ENCODE results near the gene GUCY2D.

DNA sequence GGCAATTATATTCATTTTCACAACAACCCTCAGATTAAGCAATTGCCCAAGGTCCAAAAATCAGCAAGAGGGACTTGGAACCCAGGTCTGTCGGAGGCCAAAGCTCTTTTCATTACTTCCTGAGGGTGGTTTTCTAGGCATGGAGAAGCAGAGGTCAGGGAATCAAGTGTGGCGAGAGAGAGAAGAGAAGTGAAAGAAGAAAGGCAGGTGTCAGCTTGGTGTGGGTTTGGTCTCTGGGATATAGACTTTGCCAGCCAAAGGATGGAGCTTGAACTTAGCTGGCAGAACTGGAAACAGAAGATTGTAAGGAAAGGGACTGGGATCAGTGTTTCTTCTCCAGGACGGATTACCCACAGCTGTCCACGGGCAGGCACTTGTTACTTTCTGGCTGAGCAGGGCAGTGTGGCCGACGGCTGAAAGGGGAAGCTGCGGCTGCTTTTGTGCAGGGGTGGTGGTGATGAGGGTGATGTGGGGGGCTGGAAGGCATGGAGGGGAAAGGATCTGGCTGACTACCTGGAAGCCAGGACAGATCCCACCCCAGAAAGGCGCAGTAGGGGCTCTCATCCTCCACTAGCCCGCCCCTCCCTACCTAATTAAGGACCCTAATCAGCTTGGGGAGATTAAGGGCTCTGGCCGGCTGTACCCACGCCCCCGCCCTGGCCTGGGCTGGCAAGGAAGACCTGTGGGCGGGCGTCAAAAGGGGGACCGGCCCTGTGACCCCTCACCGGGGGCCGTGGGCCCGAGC is at the start of gene GUCY2D:
- no peak for TF ChIP-seq POLR2AphosphoS5 (IDR thresholded peaks at IDR 0.05)
- TF ChIP-seq, protein P1, sequence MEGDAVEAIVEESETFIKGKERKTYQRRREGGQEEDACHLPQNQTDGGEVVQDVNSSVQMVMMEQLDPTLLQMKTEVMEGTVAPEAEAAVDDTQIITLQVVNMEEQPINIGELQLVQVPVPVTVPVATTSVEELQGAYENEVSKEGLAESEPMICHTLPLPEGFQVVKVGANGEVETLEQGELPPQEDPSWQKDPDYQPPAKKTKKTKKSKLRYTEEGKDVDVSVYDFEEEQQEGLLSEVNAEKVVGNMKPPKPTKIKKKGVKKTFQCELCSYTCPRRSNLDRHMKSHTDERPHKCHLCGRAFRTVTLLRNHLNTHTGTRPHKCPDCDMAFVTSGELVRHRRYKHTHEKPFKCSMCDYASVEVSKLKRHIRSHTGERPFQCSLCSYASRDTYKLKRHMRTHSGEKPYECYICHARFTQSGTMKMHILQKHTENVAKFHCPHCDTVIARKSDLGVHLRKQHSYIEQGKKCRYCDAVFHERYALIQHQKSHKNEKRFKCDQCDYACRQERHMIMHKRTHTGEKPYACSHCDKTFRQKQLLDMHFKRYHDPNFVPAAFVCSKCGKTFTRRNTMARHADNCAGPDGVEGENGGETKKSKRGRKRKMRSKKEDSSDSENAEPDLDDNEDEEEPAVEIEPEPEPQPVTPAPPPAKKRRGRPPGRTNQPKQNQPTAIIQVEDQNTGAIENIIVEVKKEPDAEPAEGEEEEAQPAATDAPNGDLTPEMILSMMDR (IDR thresholded peaks at IDR 0.05), result no peak

Data from stomach (tissue), 4 donors.